Gastroesophageal sphincter (tissue), 4 donors: ENCODE results near the gene SEMA4D. TPM values are rescaled to one million over a fixed set of nuclear protein-coding genes. Genes with fewer than 3 reads are reported as not detected.

ENCODE experiments used
- ATAC-seq: fragments of 150-250 bp; one replicate; pipeline ENCODE4 v1.9.1; 2016; ENCODE audit warnings: mild to moderate bottlenecking, moderate library complexity
- H3K27ac ChIP-seq, 4 donors: fragments of 200-600 bp; sonication (generic) in 3 of 4; 1 replicate in 3 of 4; 2 replicates in 1 of 4; pipeline ENCODE4 v1.5.1; 2016 to 2019
- H3K27me3 ChIP-seq: fragments of 200-600 bp; sonication (generic); one replicate; pipeline ENCODE4 v1.5.1; 2019
- H3K36me3 ChIP-seq, 2 donors: fragments of 200-600 bp; sonication (generic); one replicate each; pipeline ENCODE4 v1.5.1; 2019; ENCODE audit warnings: control low read depth in 1 of 2
- H3K4me1 ChIP-seq, 3 donors: fragments of 200-600 bp; sonication (generic); 1 replicate in 2 of 3; 2 replicates in 1 of 3; pipeline ENCODE4 v1.5.1; 2016 to 2019; ENCODE audit warnings: control low read depth in 2 of 3
- H3K4me3 ChIP-seq, 2 donors: fragments of 200-600 bp; sonication (generic); one replicate each; pipeline ENCODE4 v1.5.1; 2019; ENCODE audit warnings: mild to moderate bottlenecking in 1 of 2, moderate library complexity in 1 of 2
- H3K9me3 ChIP-seq, 3 donors: fragments of 200-600 bp; sonication (generic); one replicate each; pipeline ENCODE4 v1.5.1; 2017 to 2019; ENCODE audit warnings: control low read depth in 2 of 3
- CTCF ChIP-seq, 4 experiments: fragments of 200-600 bp in 2 of 4; fragments of 450-650 bp in 2 of 4; sonication (generic) in 1 of 4; IDR thresholded peaks; one replicate each; pipeline ENCODE4 v1.5.1; 2017 to 2019; ENCODE audit warnings: antibody characterized with exemption in 4 of 4, mild to moderate bottlenecking in 2 of 4, moderate library complexity in 2 of 4
- EP300 ChIP-seq: sonication (generic); formaldehyde crosslinking; IDR thresholded peaks from one replicate; pipeline ENCODE4 v1.6.1; 2017; ENCODE audit warnings: antibody characterized with exemption, mild to moderate bottlenecking
- POLR2A ChIP-seq, 2 donors: fragments of 450-650 bp; IDR thresholded peaks; one replicate each; pipeline ENCODE4 v1.6.1; 2017; ENCODE audit warnings: antibody characterized with exemption in 2 of 2, mild to moderate bottlenecking in 2 of 2, moderate library complexity in 1 of 2
- POLR2AphosphoS5 ChIP-seq: sonication (generic); formaldehyde crosslinking; IDR thresholded peaks from one replicate; pipeline ENCODE4 v1.6.1; 2017; ENCODE audit warnings: antibody characterized with exemption
- WGBS, 2 donors: methylation state at CpG; one replicate each; pipeline ENCODE4 v1.1.5; 2018; ENCODE audit warnings: low coverage in 1 of 2; 5-methylcytosine and 5-hydroxymethylcytosine counted together
- total RNA-seq, 4 donors: library from RNA; depleted of rRNA; stranded (reverse); fragments of >200 nt; gene quantifications; one replicate each; pipeline ENCODE4 v1.1.0, GENCODE V29; 2016

SEMA4D gene
- total RNA-seq, 4 donors from 2014 or later, result 4.4 to 12.0 (median 6.5) TPM

GRCh38 chr9:89529243-89530035 is 31.5 kb upstream of the SEMA4D start:
- no peak for ATAC-seq
- H3K27ac ChIP-seq, result no peak overlapping the region
- peaks cover 0 to 10% (median 0%) of the 10 kb centered on the region in 3 donors for H3K9me3 ChIP-seq
- TF ChIP-seq POLR2A (IDR thresholded peaks at IDR 0.05) (no peak), POLR2AphosphoS5 (no peak), EP300 (no peak), CTCF (IDR thresholded peaks at IDR 0.05) (no peak)
- no peaks in the 10 kb centered on the region for H3K36me3 ChIP-seq
- no peak overlapping the region for H3K4me3 ChIP-seq
- peaks cover 7% of the 10 kb centered on the region for H3K27me3 ChIP-seq
- peaks cover 0 to 4% (median 0%) of the 10 kb centered on the region in 3 donors for H3K4me1 ChIP-seq
- WGBS, 2 donors, result 40 to 45% methylated on average over 5 of the region's 5 CpGs

DNA sequence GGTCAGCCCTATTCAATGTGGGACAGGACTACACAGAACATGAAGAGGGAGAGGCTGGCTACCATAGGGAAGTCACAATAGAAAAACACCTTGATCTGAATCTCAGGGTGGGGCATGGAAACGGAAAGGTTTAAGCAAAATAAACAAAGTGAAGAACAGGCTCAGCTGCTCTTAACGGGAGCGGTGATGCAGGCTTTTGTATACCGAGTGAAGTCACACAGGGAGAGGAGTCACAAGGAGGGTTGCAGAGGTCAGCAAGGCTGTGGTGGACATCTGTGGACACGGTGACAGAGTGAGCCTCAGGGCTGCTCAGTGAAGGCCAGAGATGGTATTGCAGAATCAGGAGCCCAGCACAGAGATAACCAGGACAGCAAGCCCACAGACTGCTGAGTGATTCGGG is 30.6 kb upstream of the SEMA4D start:
- ATAC-seq, result no peak

DNA sequence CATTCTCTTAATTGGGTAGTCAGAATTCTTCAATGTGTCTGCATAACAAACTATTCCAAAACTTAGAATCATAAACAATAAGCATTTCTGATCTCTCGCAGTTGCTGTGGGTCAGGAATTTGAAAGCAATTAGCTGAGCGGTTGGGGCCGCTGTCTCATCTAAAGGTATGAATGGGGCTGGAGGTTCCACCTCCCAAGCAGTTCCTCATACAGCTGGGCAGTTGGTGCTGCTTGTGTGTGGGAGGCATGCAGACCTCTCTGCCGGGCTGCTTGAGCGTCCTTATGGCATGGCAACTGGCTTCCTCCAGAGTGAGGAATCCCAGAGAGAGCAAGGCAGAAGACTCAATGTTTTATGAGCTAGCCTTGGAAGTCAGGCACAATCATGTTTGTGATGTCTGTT is 30.2 kb upstream of the SEMA4D start:
- Histone ChIP-seq H3K4me1 (no peaks in the 10 kb centered on the region), H3K9me3 (peaks cover 0 to 10% (median 0%) of the 10 kb centered on the region in 3 donors), H3K4me3 (no peak overlapping the region), H3K36me3 (no peaks in the 10 kb centered on the region), H3K27ac (no peak overlapping the region), H3K27me3 (peaks cover 12% of the 10 kb centered on the region)
- WGBS, 2 donors, result 100% methylated on average over 1 to 3 of the region's 5 CpGs
- ATAC-seq, result no peak
- no peak for TF ChIP-seq POLR2AphosphoS5
- TF ChIP-seq POLR2A (IDR thresholded peaks at IDR 0.05), result no peak
- no peak for TF ChIP-seq CTCF (IDR thresholded peaks at IDR 0.05)
- no peak for TF ChIP-seq EP300

More for the DNA sequence above, 30.6 kb upstream of the SEMA4D start:
- Histone ChIP-seq H3K27me3 (peaks cover 12% of the 10 kb centered on the region), H3K9me3 (peaks cover 0 to 10% (median 0%) of the 10 kb centered on the region in 3 donors), H3K27ac (no peak overlapping the region), H3K36me3 (no peaks in the 10 kb centered on the region), H3K4me3 (no peak overlapping the region), H3K4me1 (no peaks in the 10 kb centered on the region)
- 38 to 56% methylated on average over 6 of the region's 6 CpGs for WGBS, 2 donors
- TF ChIP-seq CTCF (IDR thresholded peaks at IDR 0.05) (no peak), POLR2AphosphoS5 (no peak), POLR2A (IDR thresholded peaks at IDR 0.05) (no peak), EP300 (no peak)

GRCh38 chr9:89527084-89527483 is 29.2 kb upstream of the SEMA4D start:
- H3K4me3 ChIP-seq, result no peak overlapping the region
- 64% methylated on average over 2 of the region's 2 CpGs; no CpG with 5 or more reads in 1 of the 2 donors for WGBS, 2 donors
- H3K36me3 ChIP-seq, result no peaks in the 10 kb centered on the region
- H3K4me1 ChIP-seq, result no peaks in the 10 kb centered on the region
- H3K27me3 ChIP-seq, result peaks cover 12% of the 10 kb centered on the region
- H3K27ac ChIP-seq, result no peak overlapping the region
- peaks cover 0 to 10% (median 0%) of the 10 kb centered on the region in 3 donors for H3K9me3 ChIP-seq
- ATAC-seq, result peak; percentile 50
- TF ChIP-seq POLR2A (IDR thresholded peaks at IDR 0.05) (no peak), CTCF (IDR thresholded peaks at IDR 0.05) (no peak), EP300 (no peak), POLR2AphosphoS5 (no peak)

DNA sequence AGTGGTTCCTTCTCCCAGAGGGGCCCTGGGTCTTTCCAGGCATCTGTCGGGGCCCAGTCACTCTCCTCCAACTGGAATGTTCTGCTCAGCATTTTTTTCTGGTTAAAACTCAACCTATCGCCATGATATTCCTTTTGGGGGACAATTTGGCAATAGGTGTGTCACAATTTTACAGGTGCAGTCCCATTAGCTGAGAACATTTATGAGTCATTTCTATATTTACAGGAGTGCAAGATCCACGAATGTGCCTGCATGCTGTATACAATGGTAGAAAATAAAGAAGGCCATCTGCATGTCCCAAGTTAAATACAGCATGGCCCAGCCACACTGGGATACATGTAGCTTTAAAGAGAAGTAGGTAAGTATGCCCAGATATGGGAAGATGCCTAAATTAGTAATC is 28.8 kb upstream of the SEMA4D start:
- no peak for ATAC-seq
- peaks cover 12% of the 10 kb centered on the region for H3K27me3 ChIP-seq
- no peak overlapping the region for H3K27ac ChIP-seq
- H3K4me3 ChIP-seq, result no peak overlapping the region
- no peaks in the 10 kb centered on the region for H3K4me1 ChIP-seq
- H3K36me3 ChIP-seq, result no peaks in the 10 kb centered on the region
- 82 to 87% methylated on average over 3 of the region's 3 CpGs for WGBS, 2 donors
- TF ChIP-seq POLR2A (IDR thresholded peaks at IDR 0.05), result no peak
- H3K9me3 ChIP-seq, result peaks cover 0 to 10% (median 0%) of the 10 kb centered on the region in 3 donors
